Measurements from ENCODE around the gene RINL.

GRCh38 chr19:38910488-38910887 is 32.4 kb upstream of the RINL start:
- TF ChIP-seq CTCF (IDR thresholded peaks at IDR 0.05; ENCODE audit: borderline replicate concordance, extremely low read depth, low read length, poor library complexity, severe bottlenecking): no peak
- TF ChIP-seq EZH2 (IDR thresholded peaks at IDR 0.05; ENCODE audit: borderline replicate concordance, low read depth, low read length, severe bottlenecking): no peak

Measured in DND-41 (cell line).